Thyroid gland (tissue), 4 donors: ENCODE measurements around the gene PTGS1.

Experiments
- CTCF ChIP-seq, 6 experiments: fragments of 200-600 bp in 3 of 6; fragments of 450-650 bp in 3 of 6; sonication (generic) in 3 of 6; IDR thresholded peaks; one replicate each; pipeline ENCODE4 v1.5.1; 2016 to 2019; ENCODE audit warnings: antibody characterized with exemption in 6 of 6, mild to moderate bottlenecking in 2 of 6, inconsistent platforms in 1 of 6, moderate library complexity in 1 of 6
- POLR2A ChIP-seq, 2 donors: fragments of 450-650 bp; IDR thresholded peaks; one replicate each; pipeline ENCODE4 v1.6.1; 2017; ENCODE audit warnings: antibody characterized with exemption in 2 of 2, mild to moderate bottlenecking in 2 of 2, moderate library complexity in 1 of 2

GRCh38 chr9:122402874-122403273, 32.0 kb downstream of the PTGS1 start:
- no peak for TF ChIP-seq CTCF (IDR thresholded peaks at IDR 0.05)
- no peak for TF ChIP-seq POLR2A (IDR thresholded peaks at IDR 0.05)
